Fibroblast of skin of back (primary cell): Measurements from ENCODE around the gene SLC6A11. TPM values are rescaled to one million over a fixed set of nuclear protein-coding genes. Genes with fewer than 3 reads are reported as not detected.
A peak's percentile ranks its signal among the peaks of the same experiment; 100 is the strongest.

Source experiments
- DNase-seq: peaks from one replicate; pipeline ENCODE4 v3.0.0-alpha.2; 2013
- polyA plus RNA-seq, 2 experiments: library from polyadenylated mRNA; unstranded; fragments of 120-200 nt; gene quantifications; one replicate each; pipeline ENCODE4 v1.2.1, GENCODE V29; 2013; ENCODE audit not compliant: insufficient read length in 2 of 2

Gene SLC6A11
- polyA plus RNA-seq (2013, experiment 1 of 2; ENCODE audit: insufficient read length): not detected
- polyA plus RNA-seq (2013, experiment 2 of 2; ENCODE audit: insufficient read length): not detected

DNA sequence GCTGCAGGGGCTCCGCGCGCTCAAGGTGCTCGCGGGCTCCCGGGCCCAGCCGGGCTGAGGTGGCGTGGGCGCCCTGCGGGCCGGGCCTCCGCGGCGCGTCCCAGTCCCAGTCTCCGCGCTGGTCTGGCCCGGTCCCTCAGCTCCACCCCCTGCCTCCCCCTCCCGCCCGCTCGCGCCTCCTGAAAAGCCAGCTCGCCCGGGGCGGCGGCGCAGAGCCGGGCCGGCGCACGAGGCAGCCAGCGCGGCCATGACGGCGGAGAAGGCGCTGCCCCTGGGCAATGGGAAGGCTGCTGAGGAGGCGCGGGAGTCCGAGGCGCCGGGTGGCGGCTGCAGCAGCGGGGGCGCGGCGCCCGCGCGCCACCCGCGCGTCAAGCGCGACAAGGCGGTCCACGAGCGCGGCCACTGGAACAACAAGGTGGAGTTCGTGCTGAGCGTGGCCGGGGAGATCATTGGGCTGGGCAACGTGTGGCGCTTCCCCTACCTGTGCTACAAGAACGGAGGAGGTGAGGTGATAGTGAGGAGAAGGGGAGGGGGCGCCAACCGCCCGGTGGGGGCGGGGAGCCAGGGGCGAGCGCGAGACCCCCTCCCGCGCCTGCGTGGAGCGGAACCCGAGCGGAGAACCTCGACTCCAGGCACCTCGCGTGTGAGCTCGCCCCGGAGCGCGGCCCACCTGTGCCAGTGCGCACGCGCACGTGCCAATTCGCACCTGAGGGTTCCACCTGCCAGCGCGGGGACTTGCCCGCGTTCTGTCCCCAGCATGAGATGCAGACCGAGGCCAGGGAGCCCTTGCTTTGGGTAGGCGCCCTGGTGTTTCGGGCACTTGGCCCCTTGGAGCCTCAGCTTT is at the start of gene SLC6A11:
SLC6A11 (plus strand) TSS at position 210 of the 844 bp plus-strand sequence; CDS start at position 248, 38 bp downstream.
- no peak for DNase-seq

DNA sequence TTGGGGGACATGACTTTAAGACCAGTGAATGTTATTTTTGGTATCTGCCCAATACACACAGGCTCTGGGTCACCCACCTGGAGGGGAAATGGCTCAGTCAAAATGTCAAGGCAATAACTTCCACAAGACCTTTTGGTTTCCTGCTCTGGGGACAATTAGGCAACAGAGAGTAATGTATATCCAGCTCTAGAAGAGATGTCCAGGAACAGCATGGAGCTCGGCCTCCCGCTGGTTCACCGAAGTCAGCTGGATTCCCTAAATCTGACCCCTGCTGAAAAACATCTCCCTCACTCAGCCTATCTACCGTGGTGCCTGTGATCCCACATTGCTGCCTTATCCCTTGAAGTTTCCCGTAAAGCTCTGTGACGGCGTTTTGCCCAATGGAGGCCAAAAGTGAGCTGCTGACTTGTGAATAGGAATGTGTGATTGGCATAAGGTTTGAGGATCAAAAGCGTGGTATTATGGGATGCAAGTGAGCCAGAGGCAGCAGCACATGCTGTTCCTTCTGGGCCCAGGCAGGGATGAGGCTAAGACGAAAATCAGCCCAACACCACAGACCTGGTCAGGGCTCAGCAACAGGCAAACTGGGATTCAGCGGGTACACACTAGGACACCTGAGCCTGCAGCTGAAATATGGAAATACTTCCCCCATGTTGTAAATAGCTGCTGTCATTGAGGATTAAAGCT is 47.2 kb upstream of the SLC6A11 start:
- no peak for DNase-seq

DNA sequence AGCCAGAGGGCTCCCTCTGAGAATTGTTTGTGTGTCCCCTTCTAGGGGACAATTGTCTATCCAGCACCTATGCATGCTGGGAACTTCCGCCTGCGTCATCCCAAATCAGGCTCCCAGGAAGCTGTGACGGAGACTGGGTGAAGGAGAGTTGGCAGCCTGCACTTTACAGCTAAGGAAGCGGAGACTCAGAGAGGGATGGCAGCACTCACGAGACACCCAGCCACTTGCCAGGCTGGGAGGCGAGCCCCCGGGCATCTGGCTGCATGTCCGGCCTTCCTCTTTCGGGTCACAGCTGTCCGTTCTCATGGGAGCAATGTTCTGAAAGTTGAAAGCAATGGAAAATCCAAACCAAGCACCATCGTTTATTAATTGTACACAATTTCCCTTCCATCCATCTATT is 45.5 kb upstream of the SLC6A11 start:
- no peak for DNase-seq

DNA sequence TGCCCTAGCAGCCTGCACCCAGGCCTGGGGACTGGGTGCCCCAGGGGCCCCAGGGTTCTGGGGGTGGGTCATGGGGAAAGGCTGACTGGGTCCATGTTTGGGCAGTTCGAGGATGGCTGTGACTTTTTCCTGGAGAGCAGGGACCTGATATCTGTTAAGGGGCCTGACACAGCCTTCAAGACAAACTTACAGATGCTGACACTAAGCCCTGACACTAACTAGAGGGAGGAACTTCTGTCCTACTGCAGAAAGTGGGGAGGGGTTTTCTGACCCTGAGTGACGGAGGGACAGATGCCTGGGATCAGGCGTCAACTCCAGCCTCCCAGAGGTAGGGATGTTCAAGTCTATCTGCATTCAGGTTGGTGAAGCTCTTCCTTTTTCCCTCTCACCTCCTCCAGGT is 45.0 kb upstream of the SLC6A11 start:
- no peak for DNase-seq

DNA sequence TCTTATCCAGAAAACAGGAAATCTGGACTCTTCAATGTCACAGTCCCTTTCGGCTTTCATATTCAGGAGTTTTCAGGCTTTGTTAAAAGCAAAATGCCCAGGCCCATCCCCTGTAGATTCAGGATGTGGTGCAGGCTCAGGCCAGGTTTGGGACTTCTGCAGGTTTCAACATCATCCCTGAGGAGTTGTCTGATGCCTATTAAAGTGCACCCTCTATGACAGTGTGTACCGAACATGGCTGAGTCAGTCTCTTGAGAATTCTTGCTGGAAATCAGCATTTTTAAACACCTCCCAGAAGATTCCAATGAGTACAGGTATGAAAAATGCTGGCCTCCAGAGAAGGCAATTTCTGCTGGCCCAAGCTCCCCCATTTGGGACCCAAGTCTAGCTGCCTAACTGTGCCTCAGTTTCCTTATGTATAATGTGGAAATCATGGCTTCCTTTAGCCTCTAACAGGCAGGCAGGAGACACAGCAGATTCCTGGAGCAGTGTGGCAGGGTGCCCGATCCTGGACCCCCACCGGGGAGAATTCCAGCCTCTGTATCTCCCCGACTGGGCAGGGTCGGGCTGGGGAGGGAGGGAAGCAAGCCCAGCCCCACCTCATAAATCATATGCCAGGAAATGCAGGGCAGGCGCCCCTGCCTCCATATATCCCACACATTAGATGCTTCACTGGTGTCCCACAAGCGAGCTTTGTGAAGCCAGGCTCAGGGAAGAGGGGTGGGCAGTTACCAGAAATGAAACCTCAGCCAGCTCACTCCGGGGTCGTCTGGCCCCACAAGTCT is 44.4 kb upstream of the SLC6A11 start:
- DNase-seq: no peak

DNA sequence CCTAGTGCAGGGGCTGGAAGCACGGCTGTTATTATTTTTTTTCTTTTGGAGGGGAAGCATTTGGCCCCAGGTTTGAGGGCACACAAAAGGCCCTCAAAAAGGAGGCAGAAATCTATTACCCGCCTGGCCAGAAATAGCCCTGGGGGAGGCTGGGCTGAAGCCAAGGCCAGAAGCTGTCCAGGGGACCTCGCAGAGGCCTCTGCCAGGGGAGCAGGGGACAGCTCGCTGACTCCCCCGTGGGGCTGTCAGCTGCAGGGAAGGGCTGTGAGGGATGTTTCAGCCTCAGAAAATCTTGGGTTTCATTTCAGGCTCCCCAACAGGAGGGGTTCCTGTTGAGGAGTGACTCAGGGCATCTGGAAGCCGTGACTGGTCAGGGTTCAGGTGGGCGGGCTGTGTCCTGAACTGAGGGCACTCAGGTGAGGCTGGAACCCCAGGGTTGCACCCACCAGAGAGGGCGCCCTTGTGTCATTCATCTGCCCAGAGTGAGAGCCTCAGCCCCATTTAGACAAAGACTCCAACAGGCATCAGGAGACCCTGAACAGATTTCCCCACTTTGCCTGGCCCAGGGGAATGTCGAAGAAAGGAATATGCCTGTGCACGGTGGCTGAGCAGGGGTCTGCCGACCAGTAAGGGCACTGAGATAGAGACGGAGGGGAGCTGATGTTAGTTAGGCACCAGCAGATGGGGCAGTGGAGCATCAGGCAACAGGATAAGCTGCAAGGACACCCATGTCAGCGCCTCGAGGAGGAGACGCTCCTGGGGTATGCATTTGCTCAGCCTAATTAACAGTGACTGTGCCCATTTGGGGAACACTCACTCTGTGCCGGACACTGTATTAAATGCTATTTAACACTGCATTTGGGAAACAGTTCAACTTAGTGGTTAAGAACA is 43.5 kb upstream of the SLC6A11 start:
- DNase-seq: no peak

DNA sequence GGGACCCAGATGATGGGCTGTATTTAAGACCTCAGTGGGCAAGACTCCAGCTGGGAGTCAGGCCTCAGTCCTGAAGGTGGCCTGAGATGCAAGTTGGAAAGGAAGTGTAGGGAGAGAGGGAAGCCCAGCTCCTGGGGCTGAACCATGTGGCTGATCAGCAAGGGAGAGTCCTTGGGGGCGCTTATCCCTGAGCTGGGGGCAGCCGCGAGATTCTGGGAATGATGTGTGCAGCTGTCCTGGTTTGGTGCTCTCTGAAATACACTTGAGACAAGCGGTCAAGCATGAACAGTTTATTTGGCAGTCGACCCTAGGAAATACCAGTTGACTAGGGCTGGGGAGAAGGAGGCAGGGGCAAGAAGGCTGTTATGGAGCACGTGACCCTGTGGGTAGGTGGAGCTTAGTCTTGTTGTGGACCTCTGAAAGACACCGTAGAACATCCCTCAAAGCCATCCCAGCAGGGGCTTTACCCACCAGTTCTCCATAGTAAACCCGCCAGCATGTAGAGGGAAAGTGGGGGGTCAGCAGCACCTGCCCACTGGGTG is 41.8 kb upstream of the SLC6A11 start:
- DNase-seq: no peak

DNA sequence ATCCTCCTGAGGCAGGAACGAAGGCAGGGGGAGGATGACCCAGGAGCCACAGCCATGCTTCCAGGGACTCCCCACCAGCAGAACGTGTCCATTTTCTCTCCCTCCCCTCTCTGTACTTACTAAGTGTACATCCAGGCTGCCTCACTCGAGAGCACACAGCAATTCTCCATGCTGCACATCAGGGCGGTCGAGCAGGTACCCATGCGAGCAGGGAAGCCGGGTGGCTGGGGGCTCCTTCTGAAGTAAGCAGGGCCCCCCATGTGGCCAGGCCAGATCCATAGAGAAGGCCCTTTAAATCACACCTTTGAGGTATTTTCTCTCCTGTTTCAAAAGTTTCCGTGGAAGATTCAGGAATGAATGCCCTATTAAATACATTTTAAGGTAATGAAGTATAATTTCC is 41.2 kb upstream of the SLC6A11 start:
- DNase-seq: no peak

DNA sequence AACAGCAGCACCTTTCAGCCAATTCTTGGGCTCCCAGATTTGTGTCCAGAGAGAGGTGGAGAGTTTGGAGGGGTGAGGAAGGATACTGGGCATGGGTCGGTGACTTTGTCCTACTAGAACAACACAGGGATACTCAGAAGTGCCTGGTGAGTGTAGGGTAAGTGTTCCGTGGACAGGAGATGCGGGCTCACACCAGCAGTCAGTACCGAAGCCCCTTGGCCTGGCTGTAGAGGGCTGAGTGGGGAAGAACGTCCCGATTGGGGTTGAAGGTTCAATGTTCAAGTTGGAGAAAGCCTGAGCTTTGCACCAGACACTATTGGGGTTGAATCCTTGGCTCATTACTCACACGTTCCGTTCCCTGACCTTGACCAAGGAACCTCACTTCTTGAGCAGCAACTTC is 40.8 kb upstream of the SLC6A11 start:
- no peak for DNase-seq

DNA sequence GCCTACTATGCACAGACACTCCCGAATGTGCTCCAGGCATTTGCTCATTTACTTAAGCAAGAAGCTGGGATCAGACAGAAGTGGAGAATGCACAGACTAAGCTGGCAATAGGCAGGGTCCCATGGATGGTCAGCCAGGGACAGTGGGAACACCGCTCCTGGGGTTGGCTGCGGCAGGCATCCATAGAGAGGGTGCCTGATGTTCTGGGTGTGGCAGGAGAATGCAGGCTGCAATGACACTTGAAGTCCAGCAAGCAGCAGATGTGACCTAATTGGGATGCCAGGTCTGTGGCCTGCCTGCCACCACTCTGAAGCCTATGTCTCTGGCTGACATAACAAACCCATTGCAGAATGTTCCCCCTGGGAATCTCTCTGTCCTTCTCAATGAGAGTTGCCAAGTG is 40.2 kb upstream of the SLC6A11 start:
- DNase-seq: no peak

DNA sequence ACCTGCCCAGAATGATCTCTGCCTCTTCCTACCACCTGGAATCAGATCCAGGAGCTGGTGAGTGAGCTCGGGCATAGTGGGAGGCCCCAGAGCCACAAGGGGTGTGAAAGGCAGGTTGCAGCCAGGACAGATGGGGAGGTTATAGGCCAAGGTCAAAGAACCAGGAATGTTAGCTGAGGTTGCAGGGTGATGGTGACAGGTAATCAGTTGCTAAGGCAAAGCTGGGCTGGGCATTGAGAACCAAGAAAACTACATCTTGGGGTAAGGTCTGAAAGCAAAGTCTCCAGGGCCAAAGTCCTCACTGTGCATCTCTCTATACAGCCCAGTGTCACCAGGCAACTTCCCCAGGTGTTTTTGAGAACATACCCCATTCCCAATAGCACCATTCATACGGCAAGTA is 38.4 kb upstream of the SLC6A11 start:
- no peak for DNase-seq

DNA sequence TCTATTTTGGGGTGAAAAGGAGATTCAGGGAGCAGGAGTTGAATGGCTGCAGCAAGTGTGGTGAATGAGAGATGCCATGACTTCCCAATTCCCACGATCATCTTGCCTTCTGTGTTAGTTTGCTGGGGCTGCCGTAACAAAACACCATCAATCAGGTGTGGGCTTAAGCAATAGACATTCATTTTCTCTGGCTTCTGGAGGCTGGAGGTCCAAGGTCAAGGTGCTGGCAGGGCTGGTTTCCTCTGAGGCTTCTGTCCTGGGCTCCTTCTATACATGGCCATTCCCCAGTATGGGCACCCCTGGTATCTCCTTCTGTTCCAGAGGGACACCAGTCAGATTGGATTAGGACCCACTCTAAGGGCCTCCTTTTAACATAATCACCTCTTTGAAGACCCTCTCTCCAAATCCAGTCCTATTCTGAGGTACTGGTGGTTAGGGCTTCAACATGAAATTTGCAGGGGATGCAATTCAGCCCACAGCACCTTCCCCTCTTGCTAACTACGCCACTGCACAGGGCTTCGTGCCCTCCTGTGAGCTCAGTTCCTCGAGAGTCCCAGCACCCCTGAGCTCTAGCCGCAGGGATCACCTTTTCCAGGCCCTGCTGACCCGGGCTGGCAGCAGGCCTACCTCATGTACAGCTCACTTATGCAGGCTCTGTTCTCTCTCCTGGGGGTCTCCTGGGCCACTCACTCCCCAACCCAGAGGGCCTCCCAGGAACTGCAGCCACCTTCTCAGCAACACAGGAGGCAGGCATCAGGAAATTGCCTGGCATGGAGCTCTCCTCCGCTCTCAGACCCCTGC is 37.3 kb upstream of the SLC6A11 start:
- no peak for DNase-seq

DNA sequence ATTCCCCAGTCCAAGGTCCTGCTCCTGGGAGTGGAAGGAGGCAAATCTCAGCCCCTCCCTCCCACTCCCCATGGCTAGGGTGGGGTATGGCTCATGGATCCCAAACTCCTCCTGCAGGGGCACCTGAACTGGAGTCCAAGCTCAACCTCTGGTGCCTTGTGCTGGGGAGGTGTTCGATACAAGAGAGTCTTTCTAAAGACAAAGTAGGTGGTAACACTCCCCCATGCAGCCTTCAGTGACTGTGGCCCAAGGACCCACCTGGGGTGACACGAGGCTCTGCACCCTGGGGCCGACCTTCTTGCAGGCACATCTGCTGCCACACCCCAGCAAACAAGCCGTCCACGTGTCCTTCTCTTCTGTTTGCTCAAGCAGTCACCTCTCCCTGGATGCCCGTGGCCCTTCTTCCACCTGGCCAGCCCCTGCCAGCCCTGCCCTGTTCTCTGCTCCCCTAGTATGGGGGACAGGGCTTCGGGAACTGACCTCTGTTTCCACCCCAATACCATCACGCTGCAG is 36.7 kb upstream of the SLC6A11 start:
- no peak for DNase-seq

DNA sequence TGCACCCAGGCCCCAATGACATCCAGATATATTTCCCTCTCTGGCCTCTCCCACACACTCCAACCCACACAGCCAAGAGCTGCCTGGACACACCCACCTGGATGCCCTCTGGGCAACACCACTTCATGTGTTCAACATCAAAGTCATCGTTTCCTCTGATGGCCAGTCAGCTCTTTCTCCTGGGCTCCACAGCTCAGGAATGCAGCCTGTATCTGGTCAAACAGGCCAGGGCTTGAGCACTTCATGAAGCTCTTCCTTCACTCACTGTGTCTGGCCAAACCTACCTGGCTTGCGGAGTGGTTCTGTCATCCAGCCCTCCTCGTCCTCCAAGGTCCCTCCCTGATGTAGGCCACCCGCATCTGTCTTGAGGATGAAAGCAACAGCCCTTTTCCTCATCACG is 35.8 kb upstream of the SLC6A11 start:
- no peak for DNase-seq

DNA sequence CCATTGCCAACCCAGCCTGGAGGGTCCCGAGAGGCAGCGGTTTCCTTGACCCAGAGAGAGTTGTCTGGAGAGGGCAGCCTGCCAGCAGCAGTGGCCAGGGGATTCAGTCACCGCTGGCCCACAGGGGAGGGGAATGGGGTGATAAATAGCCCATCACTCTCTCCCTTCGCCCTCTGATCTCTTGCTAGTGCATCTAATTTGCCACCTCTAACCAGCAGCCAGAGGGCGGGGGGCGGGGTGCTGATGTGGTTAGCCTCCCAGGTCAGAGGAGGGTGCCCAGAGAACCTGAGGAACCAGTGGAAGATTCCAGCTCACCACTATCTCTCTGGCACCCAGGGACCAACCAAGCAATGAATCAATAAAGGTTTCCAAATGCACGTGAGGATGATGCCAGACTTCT is 35.1 kb upstream of the SLC6A11 start:
- no peak for DNase-seq

DNA sequence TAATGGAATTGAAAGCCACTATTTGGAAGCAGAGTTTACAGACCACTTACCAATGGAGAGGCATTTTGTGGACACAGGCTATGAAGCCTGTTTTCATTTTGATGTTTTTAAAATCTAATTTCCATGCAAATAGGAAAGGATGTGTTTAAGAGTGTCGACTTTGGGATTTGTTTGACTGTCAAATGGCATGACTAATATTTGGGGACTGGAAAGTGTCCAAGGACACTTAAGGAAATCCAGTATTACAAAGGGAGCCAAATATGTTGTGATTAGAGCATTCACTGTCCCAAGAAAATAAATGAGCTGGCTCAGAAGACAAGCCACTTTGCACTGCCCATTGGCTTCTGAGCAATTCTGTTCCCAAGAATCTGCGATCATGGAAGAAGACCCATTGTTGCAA is 34.0 kb upstream of the SLC6A11 start:
- DNase-seq: no peak

DNA sequence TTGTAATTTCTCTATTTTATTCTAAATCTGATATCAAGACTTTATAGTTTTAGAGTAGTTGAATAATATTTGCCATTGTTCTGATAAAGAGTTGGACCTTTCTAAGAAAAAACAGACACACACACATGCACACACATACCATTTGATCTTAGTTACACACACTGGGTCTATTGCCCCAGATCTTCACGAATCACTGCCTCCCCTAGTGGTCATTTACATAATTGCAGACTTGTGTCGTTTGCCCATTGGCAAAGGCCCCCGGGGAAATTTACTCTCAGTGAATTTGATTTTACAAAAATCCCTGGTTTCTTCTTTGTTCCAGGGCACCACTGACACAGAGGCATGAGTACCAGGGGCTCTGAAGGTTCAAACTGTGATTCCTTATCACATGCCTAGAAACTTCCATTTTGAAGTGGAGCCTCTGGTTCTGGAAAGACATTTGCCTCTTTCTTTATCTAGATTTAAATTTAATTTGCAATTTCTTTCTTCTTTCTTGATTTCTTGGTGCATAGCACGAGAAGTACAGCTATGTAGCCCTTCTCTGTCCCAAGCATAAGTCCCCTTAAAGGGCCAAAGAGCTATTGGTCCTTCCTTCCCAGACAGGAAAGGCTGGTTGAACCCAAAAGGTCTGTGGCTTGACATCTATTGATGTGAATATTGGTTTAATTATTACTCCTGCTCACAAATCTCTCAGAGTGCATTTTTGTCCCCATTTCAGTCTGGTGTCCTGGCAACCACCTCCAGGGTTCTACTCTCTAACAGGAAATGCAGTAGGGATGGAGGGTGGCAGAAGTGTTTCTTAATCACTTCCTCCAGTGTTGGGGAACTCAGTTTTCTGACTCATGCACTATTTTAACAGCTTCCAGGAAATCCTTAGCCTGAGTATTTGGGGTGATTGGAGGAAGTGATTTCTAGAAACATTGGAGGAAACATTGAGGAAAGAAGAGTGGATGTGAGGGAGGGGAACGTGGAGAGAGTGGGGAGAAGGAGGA is 32.4 kb upstream of the SLC6A11 start:
- peak; percentile 30 for DNase-seq

DNA sequence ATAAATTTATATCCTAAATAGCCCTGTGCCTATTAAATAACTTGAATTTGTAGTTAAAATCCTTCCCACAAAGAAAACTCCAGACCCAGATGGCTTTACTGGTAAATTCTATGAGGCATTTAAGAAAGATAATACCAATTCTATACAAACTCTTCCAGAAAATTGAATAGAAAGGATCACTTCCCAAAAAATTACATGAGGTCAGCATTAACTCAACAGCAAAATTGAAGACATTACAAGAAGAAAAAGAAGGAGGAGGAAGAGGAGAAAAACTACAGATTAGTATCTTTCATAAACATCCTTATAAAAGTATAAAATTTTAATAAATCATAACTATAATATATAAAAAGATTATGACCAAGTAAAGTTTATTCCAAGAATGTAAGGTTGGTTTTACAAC is 29.4 kb upstream of the SLC6A11 start:
- no peak for DNase-seq

DNA sequence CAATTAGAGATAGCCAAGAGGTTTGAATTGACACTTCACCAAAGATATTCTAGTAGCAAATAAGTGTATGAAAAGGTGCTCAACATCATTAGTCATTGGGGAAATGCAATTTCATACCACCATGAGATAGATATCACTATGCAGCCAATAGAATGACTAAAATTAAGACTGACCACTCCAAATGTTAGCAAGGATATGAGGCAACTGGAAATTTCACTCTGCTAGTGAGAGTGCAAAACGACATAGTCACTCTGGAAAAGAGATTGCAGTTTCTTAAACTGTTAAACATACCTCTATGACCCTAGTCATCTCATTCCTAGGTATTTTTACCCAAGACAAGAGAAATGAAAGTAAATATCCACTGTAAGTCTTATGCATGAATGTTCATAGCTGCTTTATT is 27.6 kb upstream of the SLC6A11 start:
- DNase-seq: no peak
